Measurements from ENCODE around the gene CCDC188. TPM values are rescaled to one million over a fixed set of nuclear protein-coding genes. Genes with fewer than 3 reads are reported as not detected.

CCDC188 gene
- 0.69 TPM for total RNA-seq
- 0.90 TPM for polyA plus RNA-seq

DNA sequence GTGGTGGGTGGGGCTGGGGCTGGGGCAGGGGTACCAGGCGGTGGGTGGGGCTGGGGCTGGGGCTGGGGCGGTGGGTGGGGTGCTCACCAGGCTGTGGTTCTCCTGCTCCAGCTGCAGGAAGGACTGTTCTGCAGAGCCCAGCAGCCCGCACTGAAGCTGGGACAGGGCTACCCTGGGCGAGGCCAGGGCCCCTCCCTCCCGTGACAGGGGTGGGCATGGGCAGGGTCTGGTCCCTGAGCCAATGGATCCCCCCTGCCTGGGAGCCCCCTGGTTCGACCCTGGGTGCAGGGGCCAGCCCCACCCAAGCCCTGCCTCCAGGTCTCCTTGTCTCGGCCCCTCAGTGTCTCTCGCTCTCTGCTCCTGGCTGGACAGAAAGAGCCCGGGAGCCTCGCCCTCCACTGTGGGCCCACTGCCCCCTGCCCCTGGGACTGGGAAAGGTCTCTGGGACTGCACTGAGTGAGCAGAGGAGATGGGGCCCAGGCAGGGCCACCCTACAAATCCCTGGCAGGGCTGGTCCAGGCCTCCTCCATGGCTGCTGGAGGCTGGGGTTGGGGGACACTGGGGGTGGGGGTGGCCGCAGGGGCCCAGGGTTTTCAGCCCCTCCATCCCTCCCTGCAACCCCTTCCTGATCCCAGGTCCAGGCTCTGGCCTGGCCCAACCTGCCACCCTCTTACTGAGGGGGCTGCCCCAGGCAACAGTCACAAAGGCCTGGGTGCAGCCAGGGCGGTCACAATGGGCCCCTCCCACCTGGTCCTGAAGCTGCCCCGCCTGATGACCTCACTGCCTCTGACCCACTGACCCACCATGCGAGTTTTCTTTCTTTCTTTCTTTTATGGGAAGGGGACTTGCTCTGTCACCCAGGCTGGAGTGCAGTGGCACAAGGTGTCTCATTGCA is at the start of gene CCDC188:
Gene CCDC188, minus strand, starts transcription at position 675 of the 895 bp plus-strand sequence. Its CDS starts 69 bp downstream, at position 606.
- Histone ChIP-seq H3K4me3 (ENCODE audit: low read depth, low read length) (no peak within 1 kb of the TSS), H3K27ac (ENCODE audit: low read depth) (no peak within 1 kb of the TSS), H3K36me3 (ENCODE audit: insufficient read depth) (no peaks in the 10 kb centered on the region), H3K4me1 (ENCODE audit: insufficient read depth) (no peaks in the 10 kb centered on the region)
- no peak for DNase-seq (ENCODE audit: extremely low spot score)
- 73% methylated on average over 14 of the region's 14 CpGs for WGBS

- H3K27ac ChIP-seq (ENCODE audit: low read depth): no peak overlapping the region
- DNase-seq (ENCODE audit: extremely low spot score): no peak
- no peak overlapping the region for H3K4me3 ChIP-seq (ENCODE audit: low read depth, low read length)
- 94% methylated on average over 5 of the region's 5 CpGs for WGBS
- H3K36me3 ChIP-seq (ENCODE audit: insufficient read depth): no peaks in the 10 kb centered on the region
- no peaks in the 10 kb centered on the region for H3K4me1 ChIP-seq (ENCODE audit: insufficient read depth)
Measured at GRCh38 chr22:20199906-20200305, 49.1 kb upstream of the CCDC188 start.

DNA sequence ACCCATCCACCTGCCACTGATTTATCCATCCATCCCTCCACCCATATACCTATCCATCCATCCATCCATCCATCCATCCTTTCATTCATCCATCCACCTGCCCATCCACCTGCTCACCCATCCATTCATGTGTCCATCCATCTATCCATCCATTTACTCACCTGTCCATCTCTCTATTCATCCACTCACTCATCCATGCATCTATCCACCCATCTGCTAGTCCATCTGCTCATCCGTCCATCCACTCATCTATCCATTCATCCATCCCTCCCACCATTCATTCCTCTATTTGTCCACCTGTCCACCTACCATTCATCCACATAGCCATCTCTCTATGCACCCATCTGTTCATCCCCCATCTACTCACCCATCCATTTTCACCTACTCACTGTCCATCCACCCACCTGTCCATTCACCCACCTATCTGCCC is 48.6 kb upstream of the CCDC188 start:
- Histone ChIP-seq H3K4me3 (ENCODE audit: low read depth, low read length) (no peak overlapping the region), H3K4me1 (ENCODE audit: insufficient read depth) (no peaks in the 10 kb centered on the region), H3K36me3 (ENCODE audit: insufficient read depth) (no peaks in the 10 kb centered on the region), H3K27ac (ENCODE audit: low read depth) (no peak overlapping the region)
- 85% methylated on average over 1 of the region's 1 CpG for WGBS
- no peak for DNase-seq (ENCODE audit: extremely low spot score)

DNA sequence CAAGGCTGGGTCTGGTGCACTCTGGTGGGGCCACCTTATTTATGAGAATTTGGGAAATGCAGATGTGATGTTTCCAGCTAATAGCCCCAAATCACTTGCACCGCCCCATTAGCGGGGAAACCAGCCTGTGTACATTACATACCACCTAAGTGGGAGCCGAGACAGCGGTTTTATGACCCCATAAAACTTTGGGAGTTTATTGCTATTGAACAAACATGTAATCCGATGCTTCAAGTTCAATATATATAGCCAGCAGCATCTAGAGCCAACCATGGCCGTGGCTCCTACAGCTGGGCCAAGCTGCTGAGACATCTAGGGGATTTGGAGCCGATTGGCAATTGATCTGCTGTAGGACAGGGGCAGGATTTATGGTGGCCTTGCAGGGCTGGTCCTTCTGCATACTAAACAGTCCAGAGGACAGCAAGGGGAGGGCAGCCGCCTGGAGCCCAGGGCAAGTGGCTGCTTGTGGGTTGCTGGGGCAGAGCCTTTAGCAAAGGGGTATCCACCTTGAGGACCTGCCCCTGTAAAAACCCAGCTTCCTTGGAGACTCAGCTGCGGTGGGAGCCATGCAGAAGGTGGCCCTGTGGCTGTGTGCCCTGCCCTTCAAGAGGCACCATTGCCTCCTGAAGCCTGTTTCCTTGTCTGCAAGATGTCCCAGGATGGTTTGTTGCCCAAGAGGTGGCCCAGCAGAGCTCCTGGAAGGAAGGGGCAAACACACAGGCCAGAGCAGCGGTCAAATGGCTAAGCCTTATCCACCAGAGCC is 47.9 kb upstream of the CCDC188 start:
- no peak overlapping the region for H3K4me3 ChIP-seq (ENCODE audit: low read depth, low read length)
- 45% methylated on average over 10 of the region's 10 CpGs for WGBS
- peak; percentile 79 for DNase-seq (ENCODE audit: extremely low spot score)
- no peak overlapping the region for H3K27ac ChIP-seq (ENCODE audit: low read depth)
- no peaks in the 10 kb centered on the region for H3K36me3 ChIP-seq (ENCODE audit: insufficient read depth)
- H3K4me1 ChIP-seq (ENCODE audit: insufficient read depth): no peaks in the 10 kb centered on the region

DNA sequence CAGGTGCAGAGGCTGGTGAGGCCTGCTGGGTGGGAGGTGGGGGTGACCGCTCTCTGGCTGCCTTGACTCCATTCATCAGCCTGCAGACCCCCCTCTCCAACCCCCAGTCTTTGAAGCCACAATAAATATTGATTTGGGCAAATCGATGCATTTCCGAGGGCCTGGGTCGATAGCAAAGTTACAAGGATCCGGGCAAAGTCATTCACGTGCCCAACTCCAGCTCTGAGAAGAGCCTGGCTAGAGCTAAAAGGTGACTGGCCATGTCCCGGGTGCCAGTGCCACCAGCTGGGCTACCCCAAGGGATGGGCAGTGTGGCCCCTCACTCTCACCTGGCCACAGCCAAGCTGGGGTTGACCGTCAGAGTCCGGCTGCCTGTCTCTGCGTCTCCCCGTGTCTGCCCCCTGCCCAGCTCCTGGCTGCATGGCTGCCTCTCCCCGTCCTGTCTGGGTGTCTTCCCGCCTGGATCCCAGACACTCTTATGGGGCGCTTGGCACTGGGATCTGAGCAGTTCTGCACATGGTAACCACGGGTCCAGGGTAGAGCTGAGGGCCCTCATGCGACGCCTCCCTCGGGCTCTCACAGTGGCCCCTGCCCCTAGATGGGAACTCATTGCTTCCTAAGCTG is 46.7 kb upstream of the CCDC188 start:
- WGBS: 87% methylated on average over 18 of the region's 18 CpGs
- H3K36me3 ChIP-seq (ENCODE audit: insufficient read depth): no peaks in the 10 kb centered on the region
- no peaks in the 10 kb centered on the region for H3K4me1 ChIP-seq (ENCODE audit: insufficient read depth)
- H3K27ac ChIP-seq (ENCODE audit: low read depth): no peak overlapping the region
- H3K4me3 ChIP-seq (ENCODE audit: low read depth, low read length): no peak overlapping the region
- no peak for DNase-seq (ENCODE audit: extremely low spot score)

- Histone ChIP-seq H3K27ac (ENCODE audit: low read depth) (no peak overlapping the region), H3K4me1 (ENCODE audit: insufficient read depth) (no peaks in the 10 kb centered on the region), H3K36me3 (ENCODE audit: insufficient read depth) (no peaks in the 10 kb centered on the region), H3K4me3 (ENCODE audit: low read depth, low read length) (no peak overlapping the region)
- DNase-seq (ENCODE audit: extremely low spot score): no peak
- WGBS: 79% methylated on average over 19 of the region's 19 CpGs
Measured at GRCh38 chr22:20196094-20196842, 45.4 kb upstream of the CCDC188 start.

- H3K4me1 ChIP-seq (ENCODE audit: insufficient read depth): no peaks in the 10 kb centered on the region
- H3K36me3 ChIP-seq (ENCODE audit: insufficient read depth): no peaks in the 10 kb centered on the region
- DNase-seq (ENCODE audit: extremely low spot score): no peak
- whole genome bisulfite sequencing: 78% methylated on average over 15 of the region's 15 CpGs
- H3K27ac ChIP-seq (ENCODE audit: low read depth): no peak overlapping the region
- H3K4me3 ChIP-seq (ENCODE audit: low read depth, low read length): no peak overlapping the region
Measured at GRCh38 chr22:20194681-20195593, 44.1 kb upstream of the CCDC188 start.

- Histone ChIP-seq H3K27ac (ENCODE audit: low read depth) (no peak overlapping the region), H3K36me3 (ENCODE audit: insufficient read depth) (no peaks in the 10 kb centered on the region), H3K4me3 (ENCODE audit: low read depth, low read length) (no peak overlapping the region), H3K4me1 (ENCODE audit: insufficient read depth) (no peaks in the 10 kb centered on the region)
- no peak for DNase-seq (ENCODE audit: extremely low spot score)
- 90% methylated on average over 17 of the region's 17 CpGs for WGBS
Measured at GRCh38 chr22:20193761-20194494, 43.1 kb upstream of the CCDC188 start.

- Histone ChIP-seq H3K36me3 (ENCODE audit: insufficient read depth) (no peaks in the 10 kb centered on the region), H3K4me1 (ENCODE audit: insufficient read depth) (no peaks in the 10 kb centered on the region), H3K4me3 (ENCODE audit: low read depth, low read length) (no peak overlapping the region), H3K27ac (ENCODE audit: low read depth) (no peak overlapping the region)
- no peak for DNase-seq (ENCODE audit: extremely low spot score)
- WGBS: 84% methylated on average over 20 of the region's 20 CpGs
Measured at GRCh38 chr22:20192972-20193760, 42.3 kb upstream of the CCDC188 start.

- WGBS: 88% methylated on average over 10 of the region's 10 CpGs
- H3K27ac ChIP-seq (ENCODE audit: low read depth): no peak overlapping the region
- no peaks in the 10 kb centered on the region for H3K36me3 ChIP-seq (ENCODE audit: insufficient read depth)
- H3K4me3 ChIP-seq (ENCODE audit: low read depth, low read length): no peak overlapping the region
- no peaks in the 10 kb centered on the region for H3K4me1 ChIP-seq (ENCODE audit: insufficient read depth)
- no peak for DNase-seq (ENCODE audit: extremely low spot score)
Measured at GRCh38 chr22:20192293-20192971, 41.6 kb upstream of the CCDC188 start.

DNA sequence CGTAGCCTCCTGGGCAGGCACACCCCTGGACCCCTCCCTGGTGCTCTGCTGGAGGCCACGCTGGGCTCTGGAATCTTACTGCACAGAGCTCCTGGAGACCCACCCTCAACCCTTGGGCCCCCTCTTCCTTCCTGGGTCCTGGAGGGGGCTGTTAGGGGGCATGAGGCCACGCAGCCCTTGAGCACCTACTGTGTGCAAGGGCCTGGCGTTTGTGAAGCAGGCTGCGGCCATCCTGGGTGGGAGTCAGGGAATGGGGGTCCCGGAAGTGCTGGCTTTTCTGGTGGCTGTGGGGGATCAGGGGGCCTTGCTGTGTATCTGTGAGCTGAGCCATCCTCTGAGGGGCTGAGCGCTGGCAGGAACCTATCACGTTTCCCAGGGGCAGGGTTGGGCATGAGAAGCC is 40.9 kb upstream of the CCDC188 start:
- Histone ChIP-seq H3K27ac (ENCODE audit: low read depth) (no peak overlapping the region), H3K36me3 (ENCODE audit: insufficient read depth) (no peaks in the 10 kb centered on the region), H3K4me3 (ENCODE audit: low read depth, low read length) (no peak overlapping the region), H3K4me1 (ENCODE audit: insufficient read depth) (no peaks in the 10 kb centered on the region)
- 86% methylated on average over 8 of the region's 8 CpGs for WGBS
- no peak for DNase-seq (ENCODE audit: extremely low spot score)

Measured in urinary bladder (tissue), 4 donors.